HCT116 (cell line): ENCODE data around the gene SHC1.

ENCODE experiments used
- CTCF ChIP-seq, 3 experiments: fragments of 200-600 bp in 1 of 3; sonication (generic) in 1 of 3; IDR thresholded peaks in 2 of 3; conservative IDR thresholded peaks in 1 of 3; 2 replicates each; pipeline ENCODE4 v1.5.1; 2012 to 2017; ENCODE audit warnings: low read depth in 2 of 3, low read length in 2 of 3, antibody characterized with exemption in 1 of 3, borderline replicate concordance in 1 of 3, control low read depth in 1 of 3, mild to moderate bottlenecking in 1 of 3, mixed read lengths in 1 of 3, mixed run types in 1 of 3, moderate library complexity in 1 of 3; ENCODE audit not compliant: insufficient read depth in 1 of 3
- EZH2 ChIP-seq: fragments of 200-600 bp; sonication (generic); IDR thresholded peaks from 2 replicates; pipeline ENCODE4 v1.6.1; 2017; ENCODE audit warnings: antibody characterized with exemption, mixed run types
- MAX ChIP-seq: IDR thresholded peaks from 2 replicates; pipeline ENCODE4 v1.6.1; 2012
- POLR2A ChIP-seq: IDR thresholded peaks from 2 replicates; pipeline ENCODE4 v1.7.0; 2011; ENCODE audit warnings: borderline replicate concordance; ENCODE audit not compliant: insufficient read depth, insufficient read length; ENCODE audit errors: extremely low read depth
- YY1 ChIP-seq: IDR thresholded peaks from 2 replicates; pipeline ENCODE4 v1.6.1; 2011; ENCODE audit warnings: low read length, low read depth, moderate library complexity, mild to moderate bottlenecking; ENCODE audit not compliant: insufficient replicate concordance; ENCODE audit errors: extremely low read depth

GRCh38 chr1:154970631-154971340, at the start of gene SHC1:
- TF ChIP-seq CTCF (IDR thresholded peaks at IDR 0.05 in 2 of 3, conservative IDR thresholded peaks at IDR 0.05 in 1 of 3; ENCODE audit: borderline replicate concordance in 1 of 3, insufficient read depth in 1 of 3, low read depth in 2 of 3, low read length in 2 of 3) (no peak), YY1 (no peak), MAX (no peak), EZH2 (no peak), POLR2A (peak; percentile 71)
